ENCODE results near the gene MYMK.
"Not testable (repeated sequence)": the region's sequence is repeated elsewhere in the genome, so short reads cannot be mapped to it uniquely, and the experiment has no call there.

MYMK gene

GRCh38 chr9:133569891-133570690 lies 45.3 kb upstream of the MYMK start:
- no peak overlapping the region for H3K4me3 ChIP-seq (ENCODE audit: low read depth, low read length)

GRCh38 chr9:133569121-133569785 lies 44.5 kb upstream of the MYMK start:
- no peak for TF ChIP-seq CTCF (IDR thresholded peaks at IDR 0.05; ENCODE audit: low read depth, low read length)
- no peak overlapping the region for H3K4me3 ChIP-seq (ENCODE audit: low read depth, low read length)

More at GRCh38 chr9:133569891-133570690, 45.3 kb upstream of the MYMK start:
- no peak for TF ChIP-seq CTCF (IDR thresholded peaks at IDR 0.05; ENCODE audit: low read depth, low read length)

- no peak for TF ChIP-seq CTCF (IDR thresholded peaks at IDR 0.05; ENCODE audit: low read depth, low read length)
These were observed 43.4 kb upstream of the MYMK start for GRCh38 chr9:133568186-133568585.

GRCh38 chr9:133566817-133567216 lies 42.1 kb upstream of the MYMK start:
- TF ChIP-seq CTCF (IDR thresholded peaks at IDR 0.05; ENCODE audit: low read depth, low read length): no peak

More at GRCh38 chr9:133568186-133568585, 43.4 kb upstream of the MYMK start:
- H3K4me3 ChIP-seq (ENCODE audit: low read depth, low read length): no peak overlapping the region

GRCh38 chr9:133566382-133566781 lies 41.6 kb upstream of the MYMK start:
- no peak overlapping the region for H3K4me3 ChIP-seq (ENCODE audit: low read depth, low read length)
- no peak for TF ChIP-seq CTCF (IDR thresholded peaks at IDR 0.05; ENCODE audit: low read depth, low read length)

More at GRCh38 chr9:133566817-133567216, 42.1 kb upstream of the MYMK start:
- H3K4me3 ChIP-seq (ENCODE audit: low read depth, low read length): no peak overlapping the region

- H3K4me3 ChIP-seq (ENCODE audit: low read depth, low read length): no peak overlapping the region
- no peak for TF ChIP-seq CTCF (IDR thresholded peaks at IDR 0.05; ENCODE audit: low read depth, low read length)
These were observed 39.8 kb upstream of the MYMK start for GRCh38 chr9:133564451-133565116.

GRCh38 chr9:133563814-133564213 lies 39.1 kb upstream of the MYMK start:
- not testable (repeated sequence) for H3K4me3 ChIP-seq (ENCODE audit: low read depth, low read length)

Data from WI38 (cell line).